CD4-positive, alpha-beta T cell treated with Interleukin-17A for 1 hour (primary cell): ENCODE data around the gene SHMT1.
"Not testable (repeated sequence)": the region's sequence is repeated elsewhere in the genome, so short reads cannot be mapped to it uniquely, and the experiment has no call there.

Experiments used
- DNase-seq: peaks from one replicate; pipeline ENCODE4 v3.0.0-alpha.2; 2020

SHMT1 gene

DNA sequence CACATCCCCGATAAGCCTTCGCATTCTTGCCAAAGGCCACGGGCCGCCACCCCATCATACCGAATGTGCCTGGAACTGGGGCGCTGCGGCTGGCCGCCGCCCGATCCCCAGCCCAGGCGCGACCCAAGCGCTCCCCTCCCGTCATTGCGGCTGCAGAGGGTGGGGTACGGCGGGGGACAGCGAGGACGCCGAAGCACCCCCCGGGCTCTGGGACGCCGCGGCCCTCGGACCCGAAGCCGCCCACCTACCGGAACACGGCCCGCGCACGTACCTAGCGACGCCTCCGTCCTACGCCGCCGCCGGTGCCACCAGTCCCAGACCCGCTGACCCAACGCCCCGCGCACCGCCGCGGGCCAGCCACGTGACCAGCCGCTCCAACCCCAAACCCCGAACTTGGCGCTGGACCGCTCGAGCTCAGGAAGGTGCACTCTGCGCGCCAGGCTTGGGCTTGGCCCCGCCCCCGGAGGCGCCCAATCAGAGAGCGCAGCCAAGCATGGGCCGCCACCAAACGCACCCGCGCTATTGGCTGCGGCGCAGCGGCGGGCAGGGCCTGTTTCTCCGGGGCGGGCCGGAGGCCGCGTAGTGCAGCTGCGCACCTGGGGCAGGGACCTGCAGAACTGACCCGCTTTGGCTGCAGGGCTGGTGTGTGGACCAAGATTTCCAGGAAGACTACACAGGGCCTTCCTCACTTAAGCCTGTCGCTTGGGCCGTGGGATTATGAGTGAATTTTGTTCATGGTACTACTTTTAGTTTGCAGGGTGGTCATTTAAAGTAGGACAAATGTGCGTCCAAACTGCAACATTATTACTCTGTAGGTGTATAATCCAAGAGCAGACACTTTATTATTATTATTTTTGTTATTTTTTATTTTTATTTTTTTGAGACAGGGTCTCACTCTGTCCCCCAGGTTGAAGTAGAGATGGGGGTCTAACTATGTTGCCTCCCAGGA is at the start of gene SHMT1:
SHMT1 (minus strand) TSS at position 450 of the 949 bp plus-strand sequence. CDS start 7,569 bp downstream, outside the sequence.
- DNase-seq, result peak; percentile 91

DNA sequence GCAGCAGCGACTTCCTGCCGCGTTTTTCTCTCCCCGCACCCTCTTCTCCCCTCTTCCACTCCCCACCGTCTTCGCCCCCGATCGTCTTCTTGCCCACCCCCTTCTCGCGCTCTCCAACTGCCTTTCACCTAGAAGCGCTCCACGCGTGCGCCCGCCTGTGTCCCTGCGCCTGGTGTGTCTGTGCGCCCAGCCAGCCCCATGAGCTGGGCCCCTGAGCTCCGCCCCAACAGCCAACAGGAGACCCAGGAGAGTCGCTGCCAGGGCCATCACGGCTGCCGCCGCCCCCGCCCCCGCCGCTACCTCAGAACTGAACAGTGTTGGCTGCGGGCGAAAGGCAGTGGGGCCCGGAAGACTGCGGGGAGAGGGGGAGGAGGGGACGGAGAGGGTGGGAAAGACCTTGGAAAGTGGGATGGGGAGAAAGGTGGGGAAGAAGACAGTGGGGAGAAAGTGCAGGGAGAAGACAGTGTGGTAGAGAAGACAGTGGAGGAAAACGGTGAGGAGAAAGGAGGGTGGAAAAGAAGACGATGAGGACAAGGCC is 48.7 kb upstream of the SHMT1 start:
- DNase-seq, result peak; percentile 45

DNA sequence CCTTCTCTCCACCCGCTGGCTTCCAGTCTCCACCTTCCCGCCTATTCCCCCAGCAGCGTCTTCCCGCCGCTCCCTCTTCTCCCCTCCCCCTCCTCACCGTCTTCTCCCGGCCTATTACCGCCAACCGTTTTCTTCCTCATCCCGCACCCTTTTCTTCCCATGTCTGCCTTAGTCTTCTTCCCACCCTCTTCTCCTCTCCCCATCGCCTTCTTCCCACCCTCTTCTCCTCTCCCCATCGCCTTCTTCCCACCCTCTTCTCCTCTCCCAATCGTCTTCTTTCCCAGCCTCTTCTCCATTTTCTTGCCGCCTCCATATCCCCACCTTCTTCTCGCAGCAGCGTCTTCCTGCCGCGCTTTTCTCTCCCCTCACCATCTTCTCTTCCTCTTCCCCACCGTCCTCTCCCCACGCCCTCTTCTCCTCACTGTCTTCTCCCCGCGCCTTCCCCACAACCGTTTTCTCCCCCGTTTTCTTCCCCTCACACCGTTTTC is 48.1 kb upstream of the SHMT1 start:
- DNase-seq, result peak; percentile 22

DNA sequence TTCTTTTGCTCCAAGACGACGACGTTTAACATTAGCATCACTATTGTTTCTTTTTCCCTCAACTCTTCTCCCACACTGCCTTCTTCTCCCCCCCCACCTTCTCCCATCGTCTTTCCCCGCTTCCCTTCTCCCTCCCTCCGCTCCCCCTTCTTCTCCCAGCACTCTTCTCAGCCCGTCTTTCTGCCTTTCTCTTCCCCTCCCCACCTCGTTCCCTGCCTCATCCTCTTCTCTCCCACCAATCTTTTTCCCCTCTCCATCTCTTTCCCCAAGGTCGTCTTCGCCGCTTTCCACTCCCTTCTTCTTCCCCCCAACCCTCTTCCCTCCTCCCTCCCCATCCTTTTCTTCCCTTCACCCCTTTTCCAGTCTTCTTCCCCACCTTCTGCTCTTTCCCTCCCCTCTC is 47.4 kb upstream of the SHMT1 start:
- not testable (repeated sequence) for DNase-seq

DNA sequence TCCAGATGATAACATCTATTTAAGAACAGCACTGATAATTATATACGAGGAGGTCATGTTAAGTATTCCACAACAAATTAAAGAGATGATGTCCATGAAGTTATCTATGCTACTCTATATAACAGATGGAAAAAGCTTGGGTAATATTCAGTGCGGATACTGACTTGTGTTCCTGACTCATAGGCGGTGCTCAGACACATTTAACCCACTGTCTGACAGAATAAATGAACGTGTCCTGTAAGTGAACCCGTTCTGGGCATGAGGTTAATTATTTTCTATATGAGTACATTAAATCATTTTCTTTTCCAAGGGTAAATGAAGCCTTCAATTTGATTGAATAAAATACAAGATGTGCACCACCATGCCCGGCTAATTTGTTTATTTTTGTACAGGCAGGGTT is 46.0 kb upstream of the SHMT1 start:
- not testable (repeated sequence) for DNase-seq

DNA sequence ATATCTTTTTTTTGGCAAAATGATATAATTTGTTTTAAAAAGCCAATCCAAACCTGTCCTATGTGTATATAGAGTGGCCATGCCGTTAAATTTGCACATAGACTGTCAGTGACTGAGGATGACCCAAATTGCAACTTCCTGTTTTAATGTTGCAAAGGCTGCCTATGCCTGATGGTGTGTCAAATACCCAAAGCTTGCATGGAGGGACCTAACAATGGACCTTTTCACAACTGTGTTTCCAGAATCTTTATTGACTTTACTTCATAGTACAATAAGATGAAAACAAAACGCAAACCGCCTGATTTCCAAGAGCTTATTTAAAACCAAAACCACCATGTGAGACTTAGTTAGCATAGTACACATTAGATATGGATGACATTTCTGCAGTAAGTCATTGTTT is 45.6 kb upstream of the SHMT1 start:
- not testable (repeated sequence) for DNase-seq

DNA sequence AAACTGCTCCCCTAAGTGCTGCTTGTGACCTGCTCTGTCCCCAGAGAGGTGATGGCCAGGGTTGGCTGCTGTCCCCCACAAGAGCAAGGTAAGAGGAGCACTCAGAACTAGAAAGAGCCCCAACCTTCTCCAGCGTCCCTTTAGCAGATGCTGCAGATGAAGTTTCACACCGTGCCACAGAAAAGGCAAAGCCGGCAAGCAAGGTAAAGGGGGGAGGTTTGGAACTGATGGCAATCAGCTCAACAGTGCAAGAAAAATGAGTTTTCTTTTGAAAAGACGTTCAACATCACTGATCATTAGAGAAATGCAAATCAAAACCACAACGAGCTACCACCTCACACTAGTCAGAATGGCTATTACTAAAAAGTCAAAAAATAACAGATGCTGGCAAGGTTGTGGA is 40.3 kb upstream of the SHMT1 start:
- not testable (repeated sequence) for DNase-seq

DNA sequence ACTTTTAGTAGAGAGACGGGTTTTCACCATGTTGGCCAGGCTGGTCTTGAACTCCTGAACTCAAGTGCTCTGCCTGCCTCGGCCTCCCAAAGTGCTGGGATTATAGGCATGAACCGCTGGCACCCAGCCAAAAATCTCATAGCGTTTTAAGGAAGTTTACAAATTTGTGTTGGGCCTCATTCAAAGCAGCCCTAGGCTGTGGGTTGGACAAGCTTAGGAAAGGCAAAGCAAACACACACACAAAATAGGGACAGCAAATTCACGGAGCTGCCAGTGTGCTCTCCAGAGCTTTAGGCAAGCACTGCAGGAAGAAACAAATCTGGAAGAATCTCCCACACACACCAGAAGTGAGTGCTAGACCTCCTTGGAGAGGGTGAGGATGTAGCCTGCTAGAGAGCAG is 39.8 kb upstream of the SHMT1 start:
- not testable (repeated sequence) for DNase-seq

DNA sequence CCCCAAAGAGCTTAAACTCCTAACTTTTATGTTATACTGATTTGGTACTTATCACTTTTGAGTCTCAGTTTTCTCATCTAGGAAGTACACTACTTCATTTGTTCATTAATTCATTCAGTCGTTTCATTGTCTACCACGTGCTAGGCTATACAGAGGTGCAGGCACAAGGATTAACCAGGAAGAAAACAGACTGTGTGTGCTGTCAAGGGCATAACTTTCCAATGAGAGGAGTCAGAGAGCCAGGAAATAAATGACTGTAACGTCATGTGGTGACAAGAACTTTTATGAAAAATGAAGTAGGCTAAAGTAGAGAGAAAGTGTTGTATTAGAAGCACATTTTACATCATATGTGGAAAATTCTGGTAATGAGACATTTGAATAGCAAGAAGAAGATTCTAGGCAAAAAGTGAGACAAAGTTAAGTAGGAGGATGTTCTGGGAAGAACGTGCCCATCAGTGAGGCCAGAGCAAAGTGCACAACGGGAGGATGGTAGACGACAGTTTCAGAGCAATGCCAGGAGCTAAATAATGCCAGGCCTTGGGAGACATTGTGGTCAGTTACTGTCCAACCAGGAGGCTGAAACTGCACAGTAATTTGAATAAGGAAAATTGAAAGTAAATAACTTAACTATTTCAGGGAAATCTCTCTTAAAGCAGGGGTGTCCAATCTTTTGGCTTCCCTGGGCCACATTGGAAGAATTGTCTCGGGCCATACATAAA is 38.7 kb upstream of the SHMT1 start:
- DNase-seq, result not testable (repeated sequence)

DNA sequence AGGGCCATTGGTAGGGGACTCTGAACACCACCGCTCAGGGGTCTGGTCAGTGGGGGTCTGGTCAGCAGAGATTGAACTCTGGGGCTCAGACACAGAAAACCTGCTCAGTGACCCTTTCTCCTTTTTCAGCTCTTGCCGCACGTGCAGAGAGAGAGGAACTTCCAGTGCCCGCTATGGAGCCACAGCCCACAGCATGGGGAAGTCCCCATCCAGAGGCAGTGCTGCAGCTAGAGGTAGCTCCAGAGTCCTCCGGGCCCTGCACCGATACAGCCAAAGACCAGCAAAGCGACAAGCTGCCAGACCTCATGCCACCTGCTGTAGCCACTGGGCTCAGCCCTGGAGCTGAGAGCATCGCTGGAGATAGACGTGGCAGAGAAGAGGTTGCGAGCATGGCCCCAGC is 25.4 kb upstream of the SHMT1 start:
- not testable (repeated sequence) for DNase-seq

DNA sequence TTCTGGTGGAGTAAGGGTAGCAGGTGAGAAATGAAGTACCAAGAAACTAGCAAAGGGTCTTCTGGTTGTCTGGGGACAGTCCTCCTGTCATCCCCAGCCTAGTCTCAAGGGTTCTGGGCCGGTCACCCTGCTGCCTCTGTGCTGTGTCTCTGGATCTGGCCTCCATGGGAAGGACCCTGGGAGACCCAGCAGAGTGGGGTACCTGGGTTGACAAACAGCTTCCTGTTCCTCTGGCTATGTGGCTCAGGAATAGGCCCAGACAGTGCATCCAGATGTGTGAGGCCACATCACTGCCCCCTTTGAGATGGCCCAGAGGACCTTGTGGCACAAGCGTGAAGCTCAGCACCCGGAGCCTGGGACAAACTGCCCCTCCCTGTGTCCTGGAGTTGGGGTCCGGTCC is 24.9 kb upstream of the SHMT1 start:
- not testable (repeated sequence) for DNase-seq

DNA sequence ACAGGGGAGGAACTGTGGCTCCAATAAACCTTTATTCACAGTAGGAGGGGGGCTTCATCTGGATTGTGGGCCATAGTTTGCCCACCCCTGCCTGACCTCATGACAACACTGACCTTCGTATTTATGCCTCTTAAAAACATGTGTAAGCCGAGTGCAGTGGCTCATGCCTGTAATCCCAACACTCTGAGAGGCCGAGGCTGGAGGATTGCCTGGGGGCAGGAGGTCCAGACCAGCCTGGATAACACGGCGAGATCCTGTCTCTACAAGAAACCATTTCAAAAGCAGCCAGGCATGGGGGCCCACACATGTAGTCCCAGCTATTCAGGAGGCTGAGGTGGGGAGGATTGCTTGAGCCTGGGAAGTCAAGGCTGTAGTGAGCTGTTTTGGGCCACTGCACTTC is 24.2 kb upstream of the SHMT1 start:
- DNase-seq, result not testable (repeated sequence)

DNA sequence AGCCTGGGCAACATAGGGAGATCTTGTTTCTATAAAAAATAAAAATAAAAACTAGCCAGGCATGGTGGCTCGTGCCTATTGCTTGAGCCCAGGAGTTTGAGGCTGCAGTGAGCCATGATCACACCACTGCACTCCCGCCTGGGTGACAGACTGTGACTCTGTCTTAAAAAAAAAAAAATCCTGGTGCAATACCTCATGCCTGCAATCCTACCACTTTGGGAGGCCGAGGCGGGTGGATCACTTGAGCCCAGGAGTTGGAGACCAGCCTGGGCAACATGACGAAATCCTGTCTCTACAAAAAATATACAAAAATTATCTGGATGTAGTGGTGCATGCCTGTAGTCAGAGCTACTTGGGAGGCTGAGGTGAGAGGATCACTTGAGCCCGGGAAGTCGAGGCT is 20.9 kb upstream of the SHMT1 start:
- not testable (repeated sequence) for DNase-seq

DNA sequence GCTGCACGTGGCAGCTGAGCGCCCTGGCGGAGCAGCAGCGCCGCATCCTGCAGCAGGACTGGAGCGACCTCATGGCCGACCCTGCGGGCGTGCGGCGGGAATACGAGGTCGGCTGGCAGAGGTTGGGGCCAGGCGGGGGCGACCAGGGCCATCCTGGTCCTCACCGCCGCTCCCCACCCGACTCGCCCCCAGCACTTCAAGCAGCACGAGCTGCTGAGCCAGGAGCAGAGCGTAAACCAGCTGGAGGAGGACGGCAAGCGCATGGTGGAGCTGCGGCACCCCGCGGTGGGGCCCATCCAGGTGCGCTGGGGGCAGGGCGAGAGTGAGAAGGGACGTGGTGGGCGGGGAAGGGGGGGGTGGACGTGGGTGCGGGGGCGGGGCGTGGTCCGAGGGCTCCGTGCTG is 19.7 kb upstream of the SHMT1 start:
- peak; percentile 10 for DNase-seq

DNA sequence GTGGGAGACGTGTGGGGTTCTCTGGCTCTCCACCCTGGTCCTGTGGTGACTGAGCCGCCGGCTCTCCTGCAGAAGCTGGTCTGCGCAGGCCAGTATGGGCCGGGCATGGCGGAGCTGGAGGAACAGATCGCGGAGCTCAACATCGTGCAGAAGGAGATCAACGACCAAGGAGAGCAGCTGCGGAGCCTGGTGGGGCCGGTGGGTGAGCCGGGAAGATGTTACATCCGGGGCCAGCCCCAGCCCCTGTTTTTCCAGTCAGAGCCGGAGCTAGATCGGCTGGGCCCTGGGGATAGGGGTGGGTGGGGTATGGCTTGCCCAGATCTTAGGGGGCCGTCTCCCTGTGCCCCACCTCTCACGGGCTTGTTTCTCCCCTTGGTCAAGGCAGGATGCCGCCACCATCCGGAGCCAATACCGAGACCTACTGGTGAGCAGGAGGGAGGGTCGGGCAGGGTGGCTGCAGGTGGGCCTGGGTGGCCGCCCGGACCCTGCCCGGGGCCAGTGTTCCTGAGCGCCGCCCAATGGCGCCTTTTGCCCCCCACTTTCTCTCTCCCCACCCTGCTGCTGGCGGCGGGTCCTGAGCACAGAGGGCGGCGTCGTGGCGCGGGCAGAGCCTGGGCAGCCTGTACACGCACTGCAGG is 19.2 kb upstream of the SHMT1 start:
- DNase-seq, result no peak

DNA sequence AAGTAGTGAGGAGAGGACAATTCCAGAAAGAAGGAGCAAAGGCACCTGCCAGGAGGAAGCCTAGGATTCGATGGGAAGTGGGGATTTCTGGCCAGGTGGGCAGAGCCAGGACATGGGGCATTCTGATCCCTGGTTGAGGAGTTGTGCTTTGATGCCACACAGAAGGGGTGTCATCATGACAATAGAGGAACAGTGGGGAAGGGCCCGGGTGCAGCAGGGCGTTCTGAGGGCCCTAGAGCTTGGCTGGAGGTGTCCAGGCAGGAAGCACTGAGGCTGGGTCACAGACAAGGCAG is 18.5 kb upstream of the SHMT1 start:
- no peak for DNase-seq

DNA sequence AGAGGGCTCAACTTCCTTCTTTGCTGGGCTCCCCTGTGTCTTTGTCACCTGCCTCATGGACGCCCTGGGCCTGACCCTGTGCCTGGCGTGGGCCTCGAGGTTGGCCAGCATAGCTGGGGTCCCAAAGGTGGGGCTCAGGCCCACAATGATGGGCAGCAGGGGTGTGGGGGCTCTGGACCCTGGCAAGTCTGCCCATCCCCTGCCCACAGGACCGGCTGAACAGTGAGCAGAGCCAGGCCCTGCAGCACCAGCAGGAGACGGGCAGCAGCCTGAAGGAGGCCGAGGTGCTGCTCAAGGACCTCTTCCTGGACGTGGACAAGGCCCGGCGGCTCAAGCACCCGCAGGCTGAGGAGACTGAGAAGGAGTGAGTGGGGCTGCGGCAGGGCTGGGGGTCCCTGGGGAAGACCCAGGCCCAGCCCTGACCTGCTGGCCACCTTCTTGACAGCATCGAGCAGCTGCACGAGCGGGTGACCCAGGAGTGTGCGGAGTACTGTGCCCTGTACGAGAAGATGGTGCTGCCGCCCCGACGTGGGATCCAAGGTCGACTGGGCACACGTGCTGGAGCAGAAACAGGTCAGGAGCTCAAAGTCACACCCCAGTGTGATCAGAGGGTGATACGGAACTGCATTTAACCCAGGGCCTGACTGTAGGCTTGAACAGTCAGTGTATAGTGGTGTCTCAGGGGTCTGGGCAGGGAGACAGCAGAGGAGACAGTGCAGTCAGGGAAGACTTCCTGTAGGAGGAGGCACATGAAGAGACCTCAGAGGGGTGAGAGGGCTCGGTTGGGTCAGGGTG is 18.0 kb upstream of the SHMT1 start:
- DNase-seq, result no peak

DNA sequence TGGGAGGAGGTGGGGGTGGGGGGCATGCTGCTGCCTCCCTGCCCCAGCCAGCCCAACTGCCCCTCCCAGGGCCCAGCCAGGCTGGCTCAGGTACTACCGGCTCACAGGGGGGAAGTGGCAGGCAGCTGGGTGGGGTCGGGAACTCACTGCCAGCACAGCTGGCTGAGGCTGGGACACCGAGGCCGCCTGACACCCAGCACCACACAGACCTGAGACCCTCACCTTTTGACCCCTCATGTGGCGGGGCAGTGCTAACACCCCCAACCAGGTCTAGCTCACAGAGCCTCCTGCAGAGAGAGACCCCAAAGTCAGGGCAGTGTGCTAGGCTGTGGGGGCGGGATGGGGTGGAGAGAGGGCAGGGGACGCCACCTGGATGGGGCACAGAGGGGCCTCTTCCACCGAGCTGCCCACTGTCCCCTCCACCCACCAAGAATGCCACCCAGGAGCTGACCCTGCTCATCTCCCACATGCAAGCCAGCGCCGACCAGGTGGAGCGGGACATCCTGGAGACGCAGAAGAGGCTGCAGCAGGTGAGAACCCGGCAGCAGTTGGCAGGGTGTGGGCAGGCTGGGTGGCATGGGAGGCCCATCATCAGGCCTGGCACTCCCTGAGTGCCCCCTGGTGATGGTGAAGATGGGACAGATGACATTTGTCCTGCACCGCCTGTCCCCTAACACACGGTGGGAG is 17.3 kb upstream of the SHMT1 start:
- DNase-seq, result no peak

DNA sequence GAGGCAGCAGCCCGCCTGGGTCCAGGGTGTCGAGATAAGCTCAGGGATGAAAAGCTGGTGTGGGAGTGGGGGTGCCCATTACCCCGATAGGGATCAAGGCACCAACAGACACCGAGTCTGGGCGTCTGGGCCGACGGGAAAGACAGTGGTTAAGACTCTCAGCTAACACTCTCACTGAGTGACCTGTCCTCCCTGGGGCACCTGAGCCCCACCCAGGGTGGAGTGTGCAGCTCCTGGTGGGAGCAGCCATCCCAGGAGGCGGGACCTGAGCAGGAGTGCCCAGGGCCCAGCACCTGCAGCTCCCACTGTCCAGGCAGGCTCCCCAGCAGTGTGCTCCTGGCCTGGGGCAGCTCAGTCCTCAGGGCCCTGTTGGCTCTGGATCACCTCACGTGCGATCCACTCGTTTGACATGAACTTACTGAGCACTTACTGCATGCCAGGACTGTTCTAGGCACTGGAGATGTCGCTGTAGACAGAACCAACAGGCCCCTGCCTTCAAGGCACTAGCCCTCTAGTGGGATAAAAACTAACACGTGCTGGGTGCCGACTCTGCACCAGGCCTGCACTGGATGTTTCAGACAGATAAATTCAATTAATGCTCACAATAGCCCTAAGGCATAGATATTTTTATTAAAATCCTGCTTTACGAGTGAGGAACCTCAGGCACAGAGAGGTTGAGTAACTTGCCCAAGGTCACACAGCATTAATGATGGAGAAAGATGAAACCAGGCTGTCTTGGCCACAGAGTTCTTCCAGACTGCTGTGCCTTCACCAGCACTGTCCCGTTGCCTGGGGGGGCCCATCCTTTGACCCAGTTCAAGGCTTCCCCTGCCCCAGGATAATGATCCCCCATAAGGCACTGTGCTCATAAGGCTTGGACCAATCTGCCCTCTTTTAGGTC is 16.1 kb upstream of the SHMT1 start:
- no peak for DNase-seq

DNA sequence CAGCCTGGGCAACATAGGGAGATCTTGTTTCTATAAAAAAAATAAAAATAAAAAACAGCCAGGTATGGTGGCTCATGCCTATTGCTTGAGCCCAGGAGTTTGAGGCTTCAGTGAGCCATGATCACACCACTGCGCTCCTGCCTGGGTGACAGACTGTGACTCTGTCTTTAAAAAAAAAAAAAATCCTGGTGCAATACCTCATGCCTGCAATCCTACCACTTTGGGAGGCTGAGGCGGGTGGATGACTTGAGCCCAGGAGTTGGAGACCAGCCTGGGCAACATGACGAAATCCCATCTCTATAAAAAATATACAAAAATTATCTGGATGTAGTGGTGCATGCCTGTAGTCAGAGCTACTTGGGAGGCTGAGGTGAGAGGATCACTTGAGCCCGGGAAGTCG is 15.3 kb upstream of the SHMT1 start:
- not testable (repeated sequence) for DNase-seq

DNA sequence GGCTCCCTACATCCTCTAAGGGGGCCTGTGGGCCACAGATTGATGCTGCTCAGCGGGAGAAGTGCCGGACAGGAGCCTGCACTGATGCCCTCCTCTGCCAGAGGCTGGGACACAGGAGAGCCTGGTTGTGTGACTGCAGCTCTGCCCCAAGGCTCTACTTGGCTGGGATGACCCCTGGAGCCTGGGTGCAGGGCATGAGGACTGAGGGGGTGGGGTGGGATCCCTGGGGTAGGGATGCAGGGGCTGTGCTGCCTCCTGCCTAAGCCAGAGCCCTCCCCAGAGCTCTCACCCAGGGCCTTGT is 14.8 kb upstream of the SHMT1 start:
- no peak for DNase-seq
